Liver (tissue), 9 donors: ENCODE measurements around the gene NOS1AP. TPM values are rescaled to one million over a fixed set of nuclear protein-coding genes. Genes with fewer than 3 reads are reported as not detected.

Source experiments
- DNase-seq: peaks from one replicate; pipeline ENCODE4 v3.0.0-alpha.2; 2017; ENCODE audit warnings: low spot score
- H3K27ac ChIP-seq, 2 donors: one replicate each; pipeline ENCODE4 v1.7.0; 2013; ENCODE audit warnings: inconsistent platforms in 2 of 2, low read length in 2 of 2, control low read depth in 1 of 2, low read depth in 1 of 2, mild to moderate bottlenecking in 1 of 2
- H3K27me3 ChIP-seq, 4 donors: one replicate each; pipeline versions ENCODE4 v1.6.1 to v1.7.0; 2013; ENCODE audit warnings: low read length in 3 of 4, inconsistent platforms in 1 of 4, mild to moderate bottlenecking in 1 of 4, moderate library complexity in 1 of 4; ENCODE audit not compliant: control insufficient read depth in 4 of 4, insufficient read depth in 4 of 4
- H3K36me3 ChIP-seq, 4 donors: one replicate each; pipeline versions ENCODE4 v1.6.1 to v1.7.0; 2013; ENCODE audit warnings: low read length in 3 of 4, mild to moderate bottlenecking in 3 of 4, low read depth in 1 of 4, moderate library complexity in 1 of 4; ENCODE audit not compliant: control insufficient read depth in 4 of 4, insufficient read depth in 3 of 4
- H3K4me1 ChIP-seq, 4 donors: one replicate each; pipeline versions ENCODE4 v1.6.1 to v1.7.0; 2013; ENCODE audit warnings: low read length in 3 of 4, mild to moderate bottlenecking in 3 of 4, moderate library complexity in 1 of 4; ENCODE audit not compliant: control insufficient read depth in 4 of 4, insufficient read depth in 4 of 4
- H3K4me3 ChIP-seq, 3 donors: one replicate each; pipeline versions ENCODE4 v1.6.1 to v1.7.0; 2013; ENCODE audit warnings: low read length in 3 of 3, control low read depth in 1 of 3, low read depth in 1 of 3, mild to moderate bottlenecking in 1 of 3
- H3K9ac ChIP-seq, 2 donors: one replicate each; pipeline ENCODE4 v1.7.0; 2013; ENCODE audit warnings: low read length in 2 of 2, mild to moderate bottlenecking in 2 of 2, moderate library complexity in 2 of 2, control low read depth in 1 of 2, low read depth in 1 of 2
- H3K9me3 ChIP-seq, 4 donors: one replicate each; pipeline versions ENCODE4 v1.6.1 to v1.7.0; 2013; ENCODE audit warnings: low read length in 3 of 4; ENCODE audit not compliant: control insufficient read depth in 4 of 4
- EGR1 ChIP-seq, 2 donors: IDR thresholded peaks; 2 replicates each; pipeline ENCODE4 v1.6.1; 2016 to 2018; ENCODE audit warnings: antibody characterized with exemption in 2 of 2, low read depth in 2 of 2
- FOXA1 ChIP-seq: IDR thresholded peaks from 2 replicates; pipeline ENCODE4 v1.6.1; 2016; ENCODE audit warnings: antibody characterized with exemption
- GABPA ChIP-seq, 2 donors: IDR thresholded peaks in 1 of 2; conservative IDR thresholded peaks in 1 of 2; 2 replicates each; pipeline ENCODE4 v1.6.1; 2016; ENCODE audit warnings: antibody characterized with exemption in 2 of 2, mild to moderate bottlenecking in 1 of 2, moderate library complexity in 1 of 2
- HNF4G ChIP-seq: IDR thresholded peaks from 2 replicates; pipeline ENCODE4 v1.6.1; 2016; ENCODE audit warnings: antibody characterized with exemption
- JUND ChIP-seq, 2 donors: IDR thresholded peaks; 2 replicates each; pipeline ENCODE4 v1.6.1; 2016; ENCODE audit warnings: antibody characterized with exemption in 2 of 2
- NR2F2 ChIP-seq: IDR thresholded peaks from 2 replicates; pipeline ENCODE4 v1.6.1; 2016; ENCODE audit warnings: antibody characterized with exemption
- RAD21 ChIP-seq, 2 donors: IDR thresholded peaks; 2 replicates each; pipeline ENCODE4 v1.6.1; 2016; ENCODE audit warnings: antibody characterized with exemption in 2 of 2, mild to moderate bottlenecking in 2 of 2
- RXRA ChIP-seq, 2 donors: IDR thresholded peaks; 2 replicates each; pipeline ENCODE4 v1.6.1; 2017 to 2018; ENCODE audit warnings: antibody characterized with exemption in 2 of 2, mild to moderate bottlenecking in 1 of 2
- SP1 ChIP-seq: IDR thresholded peaks from 2 replicates; pipeline ENCODE4 v1.6.1; 2018; ENCODE audit warnings: antibody characterized with exemption, mild to moderate bottlenecking
- YY1 ChIP-seq: IDR thresholded peaks from 2 replicates; pipeline ENCODE4 v1.6.1; 2016; ENCODE audit warnings: antibody characterized with exemption, mild to moderate bottlenecking
- WGBS: extraction: QIAGEN DNeasy Blood & Tissue Kit; methylation state at CpG from one replicate; pipeline ENCODE4 v1.1.7; 2013; 5-methylcytosine and 5-hydroxymethylcytosine counted together
- polyA plus RNA-seq, 2 donors: library from polyadenylated mRNA; stranded (reverse) in 1 of 2; unstranded in 1 of 2; fragments of 200-250 nt in 1 of 2; fragments of >200 nt in 1 of 2; fragmentation: Nextera tagmentation in 1 of 2; extraction: Ambion mirVana in 1 of 2; gene quantifications; one replicate each; pipeline versions ENCODE4 v1.2.1 to v1.2.3, GENCODE V29; 2013 to 2015
- total RNA-seq, 2 donors: library from RNA; depleted of rRNA; stranded (reverse); fragments of >200 nt; gene quantifications; one replicate each; pipeline ENCODE4 v1.2.3, GENCODE V29; 2014
- TF ChIP-seq, protein P1 (sequence below): IDR thresholded peaks from 2 replicates; pipeline ENCODE4 v1.6.1; 2016; ENCODE audit warnings: antibody characterized with exemption
- TF ChIP-seq, protein P2 (sequence below): IDR thresholded peaks from 2 replicates; pipeline ENCODE4 v1.6.1; 2016; ENCODE audit warnings: antibody characterized with exemption
- TF ChIP-seq, protein P3 (sequence below): IDR thresholded peaks from 2 replicates; pipeline ENCODE4 v1.6.1; 2016; ENCODE audit warnings: antibody characterized with exemption, mild to moderate bottlenecking
- TF ChIP-seq, protein P4 (sequence below): fragments of 150-350 bp; IDR thresholded peaks from 2 replicates; pipeline ENCODE4 v1.5.1; 2017; ENCODE audit warnings: improper control_type of control experiment, low read depth, low read length; ENCODE audit not compliant: missing input control
- TF ChIP-seq, protein P5 (sequence below): IDR thresholded peaks from 2 replicates; pipeline ENCODE4 v1.6.1; 2016; ENCODE audit warnings: antibody characterized with exemption
- donor health status: healthy.
- donor health status: healthy.
- donor health status: healthy.
- donor health status: healthy.
- donor health status: healthy.

NOS1AP gene
- total and polyA plus RNA-seq, 4 donors = 1.4 to 13.0 (median 4.5) TPM

DNA sequence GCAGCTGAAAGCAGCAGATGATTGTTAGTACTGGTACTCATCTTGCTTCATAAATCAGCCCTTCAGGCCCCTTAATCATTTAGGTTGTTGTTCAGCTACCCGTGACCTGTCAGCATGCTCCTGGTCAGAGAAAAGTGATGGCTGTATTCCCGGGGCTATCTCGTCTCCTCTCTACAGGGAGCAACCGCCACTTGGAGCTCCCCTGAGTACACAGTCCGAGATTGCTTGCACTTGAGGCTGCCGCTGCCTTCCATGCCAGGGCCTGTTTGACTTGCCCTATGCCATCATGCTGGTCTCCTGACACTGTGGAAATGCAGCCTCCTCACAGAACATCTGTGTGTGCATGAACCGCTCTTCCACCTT lies 209.6 kb downstream of the NOS1AP start:
- no peak for TF ChIP-seq YY1
- TF ChIP-seq GABPA (IDR thresholded peaks at IDR 0.05 in 1 of 2, conservative IDR thresholded peaks at IDR 0.05 in 1 of 2) = no peak
- H3K4me3 ChIP-seq = no peak overlapping the region
- no peaks in the 10 kb centered on the region for H3K9me3 ChIP-seq

DNA sequence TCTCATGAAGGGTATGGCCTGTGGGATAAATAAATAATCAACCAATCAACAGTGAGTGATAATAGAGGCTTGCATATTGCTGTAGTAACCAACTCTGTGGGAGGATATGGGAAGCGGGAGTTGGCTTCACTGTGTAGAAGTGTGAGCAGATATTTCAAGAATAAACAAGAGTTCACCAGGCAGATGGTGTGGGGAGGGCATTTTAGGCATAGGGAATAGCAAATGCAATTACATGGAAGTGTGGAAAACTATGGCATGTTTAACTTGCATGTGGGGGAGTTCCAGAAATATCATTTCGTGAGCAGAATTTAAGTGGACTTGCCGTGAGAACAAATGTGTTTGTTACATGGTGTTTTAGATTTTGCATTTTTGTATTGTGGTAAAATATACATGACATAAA lies 211.9 kb downstream of the NOS1AP start:
- Histone ChIP-seq H3K36me3 (no peaks in the 10 kb centered on the region), H3K9ac (no peak overlapping the region), H3K9me3 (no peaks in the 10 kb centered on the region), H3K4me3 (no peak overlapping the region), H3K27me3 (no peaks in the 10 kb centered on the region), H3K27ac (no peak overlapping the region), H3K4me1 (peaks cover 2 to 23% (median 15%) of the 10 kb centered on the region in 4 donors)
- 94% methylated on average over 3 of the region's 3 CpGs for WGBS
- DNase-seq = no peak
- no peak for TF ChIP-seq JUND (IDR thresholded peaks at IDR 0.05)
- TF ChIP-seq, protein P1, sequence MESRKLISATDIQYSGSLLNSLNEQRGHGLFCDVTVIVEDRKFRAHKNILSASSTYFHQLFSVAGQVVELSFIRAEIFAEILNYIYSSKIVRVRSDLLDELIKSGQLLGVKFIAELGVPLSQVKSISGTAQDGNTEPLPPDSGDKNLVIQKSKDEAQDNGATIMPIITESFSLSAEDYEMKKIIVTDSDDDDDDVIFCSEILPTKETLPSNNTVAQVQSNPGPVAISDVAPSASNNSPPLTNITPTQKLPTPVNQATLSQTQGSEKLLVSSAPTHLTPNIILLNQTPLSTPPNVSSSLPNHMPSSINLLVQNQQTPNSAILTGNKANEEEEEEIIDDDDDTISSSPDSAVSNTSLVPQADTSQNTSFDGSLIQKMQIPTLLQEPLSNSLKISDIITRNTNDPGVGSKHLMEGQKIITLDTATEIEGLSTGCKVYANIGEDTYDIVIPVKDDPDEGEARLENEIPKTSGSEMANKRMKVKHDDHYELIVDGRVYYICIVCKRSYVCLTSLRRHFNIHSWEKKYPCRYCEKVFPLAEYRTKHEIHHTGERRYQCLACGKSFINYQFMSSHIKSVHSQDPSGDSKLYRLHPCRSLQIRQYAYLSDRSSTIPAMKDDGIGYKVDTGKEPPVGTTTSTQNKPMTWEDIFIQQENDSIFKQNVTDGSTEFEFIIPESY = no peak
- no peak for TF ChIP-seq EGR1 (IDR thresholded peaks at IDR 0.05; ENCODE audit: low read depth in 2 of 2)
- TF ChIP-seq NR2F2 = no peak
- no peak for TF ChIP-seq FOXA1
- no peak for TF ChIP-seq RAD21 (IDR thresholded peaks at IDR 0.05)
- TF ChIP-seq YY1 = no peak
- no peak for TF ChIP-seq SP1
- TF ChIP-seq RXRA (IDR thresholded peaks at IDR 0.05) = no peak
- TF ChIP-seq GABPA (IDR thresholded peaks at IDR 0.05 in 1 of 2, conservative IDR thresholded peaks at IDR 0.05 in 1 of 2) = no peak
- TF ChIP-seq, protein P2, sequence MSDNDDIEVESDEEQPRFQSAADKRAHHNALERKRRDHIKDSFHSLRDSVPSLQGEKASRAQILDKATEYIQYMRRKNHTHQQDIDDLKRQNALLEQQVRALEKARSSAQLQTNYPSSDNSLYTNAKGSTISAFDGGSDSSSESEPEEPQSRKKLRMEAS = no peak
- TF ChIP-seq, protein P3, sequence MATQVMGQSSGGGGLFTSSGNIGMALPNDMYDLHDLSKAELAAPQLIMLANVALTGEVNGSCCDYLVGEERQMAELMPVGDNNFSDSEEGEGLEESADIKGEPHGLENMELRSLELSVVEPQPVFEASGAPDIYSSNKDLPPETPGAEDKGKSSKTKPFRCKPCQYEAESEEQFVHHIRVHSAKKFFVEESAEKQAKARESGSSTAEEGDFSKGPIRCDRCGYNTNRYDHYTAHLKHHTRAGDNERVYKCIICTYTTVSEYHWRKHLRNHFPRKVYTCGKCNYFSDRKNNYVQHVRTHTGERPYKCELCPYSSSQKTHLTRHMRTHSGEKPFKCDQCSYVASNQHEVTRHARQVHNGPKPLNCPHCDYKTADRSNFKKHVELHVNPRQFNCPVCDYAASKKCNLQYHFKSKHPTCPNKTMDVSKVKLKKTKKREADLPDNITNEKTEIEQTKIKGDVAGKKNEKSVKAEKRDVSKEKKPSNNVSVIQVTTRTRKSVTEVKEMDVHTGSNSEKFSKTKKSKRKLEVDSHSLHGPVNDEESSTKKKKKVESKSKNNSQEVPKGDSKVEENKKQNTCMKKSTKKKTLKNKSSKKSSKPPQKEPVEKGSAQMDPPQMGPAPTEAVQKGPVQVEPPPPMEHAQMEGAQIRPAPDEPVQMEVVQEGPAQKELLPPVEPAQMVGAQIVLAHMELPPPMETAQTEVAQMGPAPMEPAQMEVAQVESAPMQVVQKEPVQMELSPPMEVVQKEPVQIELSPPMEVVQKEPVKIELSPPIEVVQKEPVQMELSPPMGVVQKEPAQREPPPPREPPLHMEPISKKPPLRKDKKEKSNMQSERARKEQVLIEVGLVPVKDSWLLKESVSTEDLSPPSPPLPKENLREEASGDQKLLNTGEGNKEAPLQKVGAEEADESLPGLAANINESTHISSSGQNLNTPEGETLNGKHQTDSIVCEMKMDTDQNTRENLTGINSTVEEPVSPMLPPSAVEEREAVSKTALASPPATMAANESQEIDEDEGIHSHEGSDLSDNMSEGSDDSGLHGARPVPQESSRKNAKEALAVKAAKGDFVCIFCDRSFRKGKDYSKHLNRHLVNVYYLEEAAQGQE = no peak
- no peak for TF ChIP-seq HNF4G
- TF ChIP-seq, protein P4, sequence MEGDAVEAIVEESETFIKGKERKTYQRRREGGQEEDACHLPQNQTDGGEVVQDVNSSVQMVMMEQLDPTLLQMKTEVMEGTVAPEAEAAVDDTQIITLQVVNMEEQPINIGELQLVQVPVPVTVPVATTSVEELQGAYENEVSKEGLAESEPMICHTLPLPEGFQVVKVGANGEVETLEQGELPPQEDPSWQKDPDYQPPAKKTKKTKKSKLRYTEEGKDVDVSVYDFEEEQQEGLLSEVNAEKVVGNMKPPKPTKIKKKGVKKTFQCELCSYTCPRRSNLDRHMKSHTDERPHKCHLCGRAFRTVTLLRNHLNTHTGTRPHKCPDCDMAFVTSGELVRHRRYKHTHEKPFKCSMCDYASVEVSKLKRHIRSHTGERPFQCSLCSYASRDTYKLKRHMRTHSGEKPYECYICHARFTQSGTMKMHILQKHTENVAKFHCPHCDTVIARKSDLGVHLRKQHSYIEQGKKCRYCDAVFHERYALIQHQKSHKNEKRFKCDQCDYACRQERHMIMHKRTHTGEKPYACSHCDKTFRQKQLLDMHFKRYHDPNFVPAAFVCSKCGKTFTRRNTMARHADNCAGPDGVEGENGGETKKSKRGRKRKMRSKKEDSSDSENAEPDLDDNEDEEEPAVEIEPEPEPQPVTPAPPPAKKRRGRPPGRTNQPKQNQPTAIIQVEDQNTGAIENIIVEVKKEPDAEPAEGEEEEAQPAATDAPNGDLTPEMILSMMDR = no peak
- TF ChIP-seq, protein P5, sequence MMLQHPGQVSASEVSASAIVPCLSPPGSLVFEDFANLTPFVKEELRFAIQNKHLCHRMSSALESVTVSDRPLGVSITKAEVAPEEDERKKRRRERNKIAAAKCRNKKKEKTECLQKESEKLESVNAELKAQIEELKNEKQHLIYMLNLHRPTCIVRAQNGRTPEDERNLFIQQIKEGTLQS = no peak

More for the DNA sequence above, 209.6 kb downstream of the NOS1AP start:
- DNase-seq = no peak
- no peaks in the 10 kb centered on the region for H3K36me3 ChIP-seq
- H3K27me3 ChIP-seq = no peaks in the 10 kb centered on the region
- H3K4me1 ChIP-seq = peaks cover 0 to 10% (median 4%) of the 10 kb centered on the region in 4 donors
- H3K9ac ChIP-seq = no peak overlapping the region
- no peak overlapping the region for H3K27ac ChIP-seq
- WGBS = 76% methylated on average over 7 of the region's 7 CpGs
